ENCODE results near the gene CDH8. TPM values are rescaled to one million over a fixed set of nuclear protein-coding genes. Genes with fewer than 3 reads are reported as not detected.

The CDH8 gene
- total RNA-seq, 1 experiment from 2014 or later: 11.1 TPM

DNA sequence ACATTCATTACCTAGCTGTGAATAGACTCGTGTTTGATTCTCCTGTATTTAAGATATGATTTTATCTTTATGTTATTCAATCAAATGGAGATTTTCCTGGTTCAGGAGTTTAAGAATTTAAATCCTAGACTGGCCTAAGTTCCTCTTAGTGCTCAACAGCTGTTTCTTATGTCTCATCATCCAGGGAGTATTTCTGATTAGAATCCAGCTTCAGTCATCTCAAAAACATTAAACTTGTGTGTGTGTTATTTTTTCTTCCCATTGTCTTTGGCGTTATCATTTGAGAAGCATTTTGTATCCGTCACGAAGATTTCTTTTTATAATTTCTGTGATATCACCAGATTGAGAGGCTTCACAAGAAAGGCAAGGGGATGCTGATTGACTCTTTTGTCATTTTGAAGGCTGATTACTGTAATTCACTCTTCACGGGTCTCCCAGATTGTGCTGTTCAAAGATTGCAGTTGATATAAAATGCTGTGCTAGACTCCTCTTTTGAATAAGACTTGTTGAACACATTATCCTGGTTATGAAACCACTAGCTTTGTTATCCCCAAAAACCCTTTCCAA is 204.8 kb downstream of the CDH8 start (continued):
- TF ChIP-seq SP1 (CRISPR knock-in tag; conservative IDR thresholded peaks at IDR 0.05) (no peak), ZNF138 (CRISPR knock-in tag; conservative IDR thresholded peaks at IDR 0.05) (no peak), NFE2L1 (CRISPR knock-in tag; IDR thresholded peaks at IDR 0.05) (no peak), GTF2I (CRISPR knock-in tag; conservative IDR thresholded peaks at IDR 0.05) (no peak), TEAD1 (CRISPR knock-in tag; IDR thresholded peaks at IDR 0.05) (no peak), ZNF423 (CRISPR knock-in tag; IDR thresholded peaks at IDR 0.05) (no peak), ATF1 (CRISPR knock-in tag; IDR thresholded peaks at IDR 0.05) (no peak), KAT7 (CRISPR knock-in tag; IDR thresholded peaks at IDR 0.05; ENCODE audit: borderline replicate concordance) (no peak), SMAD4 (CRISPR knock-in tag; IDR thresholded peaks at IDR 0.05) (no peak), PRRX2 (CRISPR knock-in tag; IDR thresholded peaks at IDR 0.05) (no peak)
- TF ChIP-seq, protein P1, sequence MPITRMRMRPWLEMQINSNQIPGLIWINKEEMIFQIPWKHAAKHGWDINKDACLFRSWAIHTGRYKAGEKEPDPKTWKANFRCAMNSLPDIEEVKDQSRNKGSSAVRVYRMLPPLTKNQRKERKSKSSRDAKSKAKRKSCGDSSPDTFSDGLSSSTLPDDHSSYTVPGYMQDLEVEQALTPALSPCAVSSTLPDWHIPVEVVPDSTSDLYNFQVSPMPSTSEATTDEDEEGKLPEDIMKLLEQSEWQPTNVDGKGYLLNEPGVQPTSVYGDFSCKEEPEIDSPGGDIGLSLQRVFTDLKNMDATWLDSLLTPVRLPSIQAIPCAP (CRISPR knock-in tag; IDR thresholded peaks at IDR 0.05): no peak
- TF ChIP-seq, protein P2, sequence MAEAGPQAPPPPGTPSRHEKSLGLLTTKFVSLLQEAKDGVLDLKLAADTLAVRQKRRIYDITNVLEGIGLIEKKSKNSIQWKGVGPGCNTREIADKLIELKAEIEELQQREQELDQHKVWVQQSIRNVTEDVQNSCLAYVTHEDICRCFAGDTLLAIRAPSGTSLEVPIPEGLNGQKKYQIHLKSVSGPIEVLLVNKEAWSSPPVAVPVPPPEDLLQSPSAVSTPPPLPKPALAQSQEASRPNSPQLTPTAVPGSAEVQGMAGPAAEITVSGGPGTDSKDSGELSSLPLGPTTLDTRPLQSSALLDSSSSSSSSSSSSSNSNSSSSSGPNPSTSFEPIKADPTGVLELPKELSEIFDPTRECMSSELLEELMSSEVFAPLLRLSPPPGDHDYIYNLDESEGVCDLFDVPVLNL (CRISPR knock-in tag; IDR thresholded peaks at IDR 0.05; ENCODE audit: borderline replicate concordance, low read depth): no peak
- TF ChIP-seq, protein P3, sequence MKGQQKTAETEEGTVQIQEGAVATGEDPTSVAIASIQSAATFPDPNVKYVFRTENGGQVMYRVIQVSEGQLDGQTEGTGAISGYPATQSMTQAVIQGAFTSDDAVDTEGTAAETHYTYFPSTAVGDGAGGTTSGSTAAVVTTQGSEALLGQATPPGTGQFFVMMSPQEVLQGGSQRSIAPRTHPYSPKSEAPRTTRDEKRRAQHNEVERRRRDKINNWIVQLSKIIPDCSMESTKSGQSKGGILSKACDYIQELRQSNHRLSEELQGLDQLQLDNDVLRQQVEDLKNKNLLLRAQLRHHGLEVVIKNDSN (CRISPR knock-in tag; IDR thresholded peaks at IDR 0.05): no peak

DNA sequence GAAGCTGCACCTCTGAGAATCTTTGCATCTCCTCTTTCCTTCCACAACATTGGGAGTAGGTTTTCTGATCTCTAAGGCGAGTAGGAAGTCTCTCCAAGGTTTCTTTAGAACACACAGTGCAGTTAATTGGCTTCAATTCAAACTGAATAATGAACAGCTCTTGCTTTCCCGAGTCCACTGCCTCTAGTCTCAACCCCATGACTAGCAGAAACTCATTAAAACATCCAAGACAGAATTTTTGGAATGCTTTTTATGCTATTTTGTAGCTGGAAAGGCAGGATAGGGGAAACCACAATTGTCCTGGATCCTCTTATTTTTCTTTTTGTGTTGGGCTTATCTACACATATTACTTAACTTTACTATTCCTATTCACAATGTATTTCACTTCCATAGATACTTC is 206.6 kb downstream of the CDH8 start:
- Mint-ChIP-seq H3K4me1 (peaks cover 10% of the 10 kb centered on the region), H3K36me3 (no peaks in the 10 kb centered on the region), H3K27me3 (ENCODE audit: low read depth) (no peaks in the 10 kb centered on the region), H3K27ac (no peak overlapping the region), H3K4me3 (no peak overlapping the region), H3K9me3 (no peaks in the 10 kb centered on the region)
- ATAC-seq (no peak), DNase-seq (ENCODE audit: low spot score) (no peak)
- ChIA-PET CTCF (no interaction called here), POLR2A (no interaction called here)
- no peak for TF ChIP-seq EMX1 (CRISPR knock-in tag; IDR thresholded peaks at IDR 0.05)
- no peak for TF ChIP-seq IRF2 (CRISPR knock-in tag; IDR thresholded peaks at IDR 0.05; ENCODE audit: borderline replicate concordance, low read depth)
- TF ChIP-seq ZNF423 (CRISPR knock-in tag; IDR thresholded peaks at IDR 0.05): no peak
- no peak for TF ChIP-seq NFATC4 (CRISPR knock-in tag; IDR thresholded peaks at IDR 0.05)
- TF ChIP-seq, protein P4, sequence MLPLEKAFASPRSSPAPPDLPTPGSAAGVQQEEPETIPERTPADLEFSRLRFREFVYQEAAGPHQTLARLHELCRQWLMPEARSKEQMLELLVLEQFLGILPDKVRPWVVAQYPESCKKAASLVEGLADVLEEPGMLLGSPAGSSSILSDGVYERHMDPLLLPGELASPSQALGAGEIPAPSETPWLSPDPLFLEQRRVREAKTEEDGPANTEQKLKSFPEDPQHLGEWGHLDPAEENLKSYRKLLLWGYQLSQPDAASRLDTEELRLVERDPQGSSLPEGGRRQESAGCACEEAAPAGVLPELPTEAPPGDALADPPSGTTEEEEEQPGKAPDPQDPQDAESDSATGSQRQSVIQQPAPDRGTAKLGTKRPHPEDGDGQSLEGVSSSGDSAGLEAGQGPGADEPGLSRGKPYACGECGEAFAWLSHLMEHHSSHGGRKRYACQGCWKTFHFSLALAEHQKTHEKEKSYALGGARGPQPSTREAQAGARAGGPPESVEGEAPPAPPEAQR (CRISPR knock-in tag; IDR thresholded peaks at IDR 0.05): no peak
- TF ChIP-seq, protein P5, sequence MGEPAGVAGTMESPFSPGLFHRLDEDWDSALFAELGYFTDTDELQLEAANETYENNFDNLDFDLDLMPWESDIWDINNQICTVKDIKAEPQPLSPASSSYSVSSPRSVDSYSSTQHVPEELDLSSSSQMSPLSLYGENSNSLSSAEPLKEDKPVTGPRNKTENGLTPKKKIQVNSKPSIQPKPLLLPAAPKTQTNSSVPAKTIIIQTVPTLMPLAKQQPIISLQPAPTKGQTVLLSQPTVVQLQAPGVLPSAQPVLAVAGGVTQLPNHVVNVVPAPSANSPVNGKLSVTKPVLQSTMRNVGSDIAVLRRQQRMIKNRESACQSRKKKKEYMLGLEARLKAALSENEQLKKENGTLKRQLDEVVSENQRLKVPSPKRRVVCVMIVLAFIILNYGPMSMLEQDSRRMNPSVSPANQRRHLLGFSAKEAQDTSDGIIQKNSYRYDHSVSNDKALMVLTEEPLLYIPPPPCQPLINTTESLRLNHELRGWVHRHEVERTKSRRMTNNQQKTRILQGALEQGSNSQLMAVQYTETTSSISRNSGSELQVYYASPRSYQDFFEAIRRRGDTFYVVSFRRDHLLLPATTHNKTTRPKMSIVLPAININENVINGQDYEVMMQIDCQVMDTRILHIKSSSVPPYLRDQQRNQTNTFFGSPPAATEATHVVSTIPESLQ (CRISPR knock-in tag; IDR thresholded peaks at IDR 0.05): no peak
- TF ChIP-seq ZNF232 (CRISPR knock-in tag; IDR thresholded peaks at IDR 0.05): no peak
- TF ChIP-seq, protein P6, sequence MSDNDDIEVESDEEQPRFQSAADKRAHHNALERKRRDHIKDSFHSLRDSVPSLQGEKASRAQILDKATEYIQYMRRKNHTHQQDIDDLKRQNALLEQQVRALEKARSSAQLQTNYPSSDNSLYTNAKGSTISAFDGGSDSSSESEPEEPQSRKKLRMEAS (CRISPR knock-in tag; IDR thresholded peaks at IDR 0.05): no peak
- no peak for TF ChIP-seq JUN (CRISPR knock-in tag; IDR thresholded peaks at IDR 0.05)
- TF ChIP-seq, protein P7, sequence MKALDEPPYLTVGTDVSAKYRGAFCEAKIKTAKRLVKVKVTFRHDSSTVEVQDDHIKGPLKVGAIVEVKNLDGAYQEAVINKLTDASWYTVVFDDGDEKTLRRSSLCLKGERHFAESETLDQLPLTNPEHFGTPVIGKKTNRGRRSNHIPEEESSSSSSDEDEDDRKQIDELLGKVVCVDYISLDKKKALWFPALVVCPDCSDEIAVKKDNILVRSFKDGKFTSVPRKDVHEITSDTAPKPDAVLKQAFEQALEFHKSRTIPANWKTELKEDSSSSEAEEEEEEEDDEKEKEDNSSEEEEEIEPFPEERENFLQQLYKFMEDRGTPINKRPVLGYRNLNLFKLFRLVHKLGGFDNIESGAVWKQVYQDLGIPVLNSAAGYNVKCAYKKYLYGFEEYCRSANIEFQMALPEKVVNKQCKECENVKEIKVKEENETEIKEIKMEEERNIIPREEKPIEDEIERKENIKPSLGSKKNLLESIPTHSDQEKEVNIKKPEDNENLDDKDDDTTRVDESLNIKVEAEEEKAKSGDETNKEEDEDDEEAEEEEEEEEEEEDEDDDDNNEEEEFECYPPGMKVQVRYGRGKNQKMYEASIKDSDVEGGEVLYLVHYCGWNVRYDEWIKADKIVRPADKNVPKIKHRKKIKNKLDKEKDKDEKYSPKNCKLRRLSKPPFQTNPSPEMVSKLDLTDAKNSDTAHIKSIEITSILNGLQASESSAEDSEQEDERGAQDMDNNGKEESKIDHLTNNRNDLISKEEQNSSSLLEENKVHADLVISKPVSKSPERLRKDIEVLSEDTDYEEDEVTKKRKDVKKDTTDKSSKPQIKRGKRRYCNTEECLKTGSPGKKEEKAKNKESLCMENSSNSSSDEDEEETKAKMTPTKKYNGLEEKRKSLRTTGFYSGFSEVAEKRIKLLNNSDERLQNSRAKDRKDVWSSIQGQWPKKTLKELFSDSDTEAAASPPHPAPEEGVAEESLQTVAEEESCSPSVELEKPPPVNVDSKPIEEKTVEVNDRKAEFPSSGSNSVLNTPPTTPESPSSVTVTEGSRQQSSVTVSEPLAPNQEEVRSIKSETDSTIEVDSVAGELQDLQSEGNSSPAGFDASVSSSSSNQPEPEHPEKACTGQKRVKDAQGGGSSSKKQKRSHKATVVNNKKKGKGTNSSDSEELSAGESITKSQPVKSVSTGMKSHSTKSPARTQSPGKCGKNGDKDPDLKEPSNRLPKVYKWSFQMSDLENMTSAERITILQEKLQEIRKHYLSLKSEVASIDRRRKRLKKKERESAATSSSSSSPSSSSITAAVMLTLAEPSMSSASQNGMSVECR (CRISPR knock-in tag; IDR thresholded peaks at IDR 0.05; ENCODE audit: borderline replicate concordance): no peak
- TF ChIP-seq, protein P8, sequence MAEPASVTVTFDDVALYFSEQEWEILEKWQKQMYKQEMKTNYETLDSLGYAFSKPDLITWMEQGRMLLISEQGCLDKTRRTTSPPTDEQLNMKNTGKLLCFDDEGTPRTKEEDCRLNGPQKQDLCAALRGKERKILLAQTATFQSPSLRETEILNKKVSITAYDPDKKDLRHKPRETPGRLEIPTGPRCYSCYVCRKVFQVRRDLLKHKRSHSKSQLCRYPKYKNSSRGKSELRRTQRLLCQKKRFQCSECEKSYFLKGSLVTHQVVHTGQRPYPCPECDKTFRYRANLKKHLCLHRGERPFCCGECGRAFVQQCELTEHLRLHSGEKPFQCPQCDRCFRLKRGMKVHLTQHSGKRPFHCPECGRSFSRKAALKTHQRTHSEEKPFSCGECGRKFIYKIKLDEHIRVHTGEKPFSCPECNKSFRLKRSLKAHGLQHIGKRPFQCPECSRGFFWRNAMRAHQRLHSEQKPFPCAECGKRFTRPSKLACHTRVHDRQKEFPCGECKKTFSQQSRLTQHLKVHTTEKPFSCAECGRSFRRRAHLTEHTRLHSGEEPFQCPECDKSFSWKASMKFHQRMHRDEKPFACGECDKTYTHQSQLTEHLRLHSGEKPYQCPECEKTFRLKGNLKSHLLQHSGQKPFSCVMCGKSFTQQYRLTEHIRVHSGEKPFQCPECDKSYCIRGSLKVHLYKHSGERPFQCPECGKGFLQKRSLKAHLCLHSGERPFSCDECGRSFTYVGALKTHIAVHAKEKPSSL (CRISPR knock-in tag; conservative IDR thresholded peaks at IDR 0.05): no peak
- no peak for TF ChIP-seq ZNF219 (CRISPR knock-in tag; IDR thresholded peaks at IDR 0.05; ENCODE audit: borderline replicate concordance)
- TF ChIP-seq GTF2I (CRISPR knock-in tag; conservative IDR thresholded peaks at IDR 0.05): no peak
- TF ChIP-seq ZNF416 (CRISPR knock-in tag; IDR thresholded peaks at IDR 0.05): no peak
